ENCODE results near the gene CLTCL1.
A peak's percentile ranks its signal among the peaks of the same experiment; 100 is the strongest.

- TF ChIP-seq CTCF (IDR thresholded peaks at IDR 0.05) (no peak), POLR2A (IDR thresholded peaks at IDR 0.05) (peak in 1 of 2 donors; percentile 31)
Observed at GRCh38 chr22:19290400-19291217, 910 bp downstream of the CLTCL1 start.
